Esophagus (tissue), 2 donors: ENCODE measurements around the gene ADORA1. TPM values are rescaled to one million over a fixed set of nuclear protein-coding genes. Genes with fewer than 3 reads are reported as not detected.

Source experiments
- H3K27ac ChIP-seq, 2 donors: one replicate each; pipeline ENCODE4 v1.5.1; 2013; ENCODE audit warnings: low read depth in 2 of 2, mild to moderate bottlenecking in 2 of 2, inconsistent platforms in 1 of 2, low read length in 1 of 2, moderate library complexity in 1 of 2
- H3K27me3 ChIP-seq, 2 donors: one replicate each; pipeline ENCODE4 v1.6.1; 2013; ENCODE audit warnings: low read length in 2 of 2, control low read depth in 1 of 2, mild to moderate bottlenecking in 1 of 2; ENCODE audit not compliant: insufficient read depth in 2 of 2, control insufficient read depth in 1 of 2
- H3K36me3 ChIP-seq, 2 donors: one replicate each; pipeline ENCODE4 v1.6.1; 2013; ENCODE audit warnings: low read length in 1 of 2; ENCODE audit not compliant: control insufficient read depth in 2 of 2, insufficient read depth in 2 of 2
- H3K4me1 ChIP-seq, 2 donors: one replicate each; pipeline ENCODE4 v1.6.1; 2013; ENCODE audit warnings: low read length in 1 of 2; ENCODE audit not compliant: control insufficient read depth in 2 of 2, insufficient read depth in 2 of 2
- H3K4me3 ChIP-seq, 2 donors: one replicate each; pipeline ENCODE4 v1.5.1; 2013; ENCODE audit warnings: low read length in 2 of 2, mild to moderate bottlenecking in 2 of 2, low read depth in 1 of 2, moderate library complexity in 1 of 2
- H3K9me3 ChIP-seq, 2 donors: one replicate each; pipeline ENCODE4 v1.6.1; 2013; ENCODE audit warnings: mild to moderate bottlenecking in 2 of 2, low read depth in 1 of 2, low read length in 1 of 2, moderate library complexity in 1 of 2; ENCODE audit not compliant: control insufficient read depth in 2 of 2, insufficient read depth in 1 of 2
- WGBS, 2 donors: extraction: QIAGEN DNeasy Blood & Tissue Kit; methylation state at CpG; one replicate each; pipeline ENCODE4 v1.1.7; 2013; 5-methylcytosine and 5-hydroxymethylcytosine counted together
- polyA plus RNA-seq, 2 donors: library from polyadenylated mRNA; stranded (reverse); fragments of 200-250 nt; gene quantifications; one replicate each; pipeline ENCODE4 v1.2.3, GENCODE V29; 2013
- donor health status: healthy with polysubstance abuse.
- donor health status: Bipolar disorder and iron deficiency.

ADORA1 gene
- polyA plus RNA-seq, 2 donors = 0.22 to 0.26 TPM

DNA sequence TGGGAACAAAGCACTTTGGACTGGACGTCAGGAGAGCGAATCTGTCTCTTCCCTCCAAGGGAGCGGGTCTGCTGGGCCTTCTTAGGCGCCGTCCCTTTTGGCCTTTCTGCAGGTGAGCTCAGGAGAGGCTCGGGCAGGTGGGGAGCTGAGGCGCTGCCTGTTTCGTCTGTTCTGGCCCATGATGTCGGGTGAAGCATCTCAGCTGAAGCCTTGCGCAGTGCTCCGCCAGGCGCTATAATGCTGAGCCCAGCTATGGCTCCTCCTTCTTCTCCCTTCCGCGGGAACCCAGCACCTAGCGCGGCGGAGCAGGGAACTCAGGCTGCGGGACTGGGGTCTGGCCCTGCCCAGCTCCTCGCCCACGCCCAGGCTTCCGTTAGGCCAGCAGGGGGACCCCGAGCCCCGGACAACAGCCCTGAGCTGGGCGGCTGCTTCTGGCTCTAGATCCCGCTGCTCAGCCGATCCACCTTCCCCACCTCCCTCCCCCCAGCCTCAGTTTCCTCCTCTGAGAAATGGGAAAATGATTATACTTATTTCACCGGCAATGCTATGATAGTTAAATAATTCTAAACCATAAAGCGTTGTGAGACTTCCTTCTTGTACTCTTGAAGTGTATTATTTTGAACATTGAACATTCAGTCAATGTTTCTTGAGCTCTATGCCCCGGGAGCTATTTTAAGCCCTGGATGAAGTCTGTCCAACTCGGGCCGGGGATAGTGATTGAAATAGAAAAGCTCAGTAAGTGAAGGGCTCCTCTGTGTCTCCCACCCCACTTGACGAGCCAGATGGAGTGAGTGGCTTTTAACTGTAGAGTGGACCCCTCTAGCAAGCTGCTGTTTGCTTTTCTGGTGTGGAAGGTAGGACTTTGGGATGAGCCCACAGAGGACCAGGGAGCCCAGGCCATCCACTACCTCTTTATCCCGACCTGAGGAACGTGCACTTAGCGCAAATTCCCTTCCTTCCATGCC lies 9.6 kb upstream of the ADORA1 start:
- WGBS, 2 donors = 24 to 27% methylated on average over 34 to 35 of the region's 35 CpGs
- H3K9me3 ChIP-seq = no peaks in the 10 kb centered on the region
- no peaks in the 10 kb centered on the region for H3K27me3 ChIP-seq
- H3K4me1 ChIP-seq = peaks cover 0 to 3% of the 10 kb centered on the region in 2 donors
- H3K36me3 ChIP-seq = no peaks in the 10 kb centered on the region
- no peak overlapping the region for H3K27ac ChIP-seq
- H3K4me3 ChIP-seq = no peak overlapping the region

DNA sequence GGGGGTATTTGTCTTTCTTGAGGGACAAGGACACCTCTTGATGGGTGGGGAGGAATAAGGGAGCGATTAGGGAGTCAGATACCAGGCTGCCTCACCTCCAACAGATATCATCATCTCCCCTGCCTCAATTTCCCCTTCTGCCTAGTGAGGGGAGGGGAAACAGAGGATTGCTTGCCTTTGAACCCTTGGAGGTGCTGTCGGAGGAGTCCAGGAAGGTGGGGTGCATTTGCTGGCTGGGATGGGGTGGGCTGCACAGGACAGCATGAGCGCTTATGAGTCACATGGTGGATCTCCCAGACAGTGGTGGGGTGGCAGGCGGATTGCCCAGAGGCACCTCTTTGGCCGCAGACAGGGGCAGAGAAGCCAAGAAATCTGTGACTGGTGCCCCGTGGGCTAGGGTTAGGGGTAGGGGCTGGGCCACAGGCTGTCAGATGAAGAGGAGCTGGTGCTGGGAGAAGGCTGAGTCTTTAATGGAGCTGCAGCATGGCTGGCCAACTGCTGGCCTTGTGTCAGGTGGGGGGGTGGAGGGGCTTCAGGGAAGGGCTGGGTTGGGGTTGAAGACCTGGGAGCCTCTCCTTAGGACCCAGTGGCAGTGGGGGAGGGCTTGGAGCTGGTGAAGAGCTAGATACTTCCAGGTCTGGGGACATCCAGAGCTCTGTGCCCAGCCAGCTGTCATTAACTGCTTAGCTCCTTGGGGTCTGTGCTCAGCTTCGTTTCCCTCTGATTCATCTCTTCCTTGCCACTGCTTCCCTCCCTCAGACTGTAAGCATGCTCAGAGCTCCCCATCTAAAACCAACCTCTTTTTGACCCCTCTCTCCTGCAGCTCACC lies 7.0 kb upstream of the ADORA1 start:
- Histone ChIP-seq H3K4me3 (no peak overlapping the region), H3K27me3 (no peaks in the 10 kb centered on the region), H3K9me3 (no peaks in the 10 kb centered on the region), H3K27ac (no peak overlapping the region), H3K36me3 (no peaks in the 10 kb centered on the region), H3K4me1 (peaks cover 0 to 3% of the 10 kb centered on the region in 2 donors)
- WGBS, 2 donors = 73 to 74% methylated on average over 7 of the region's 7 CpGs

DNA sequence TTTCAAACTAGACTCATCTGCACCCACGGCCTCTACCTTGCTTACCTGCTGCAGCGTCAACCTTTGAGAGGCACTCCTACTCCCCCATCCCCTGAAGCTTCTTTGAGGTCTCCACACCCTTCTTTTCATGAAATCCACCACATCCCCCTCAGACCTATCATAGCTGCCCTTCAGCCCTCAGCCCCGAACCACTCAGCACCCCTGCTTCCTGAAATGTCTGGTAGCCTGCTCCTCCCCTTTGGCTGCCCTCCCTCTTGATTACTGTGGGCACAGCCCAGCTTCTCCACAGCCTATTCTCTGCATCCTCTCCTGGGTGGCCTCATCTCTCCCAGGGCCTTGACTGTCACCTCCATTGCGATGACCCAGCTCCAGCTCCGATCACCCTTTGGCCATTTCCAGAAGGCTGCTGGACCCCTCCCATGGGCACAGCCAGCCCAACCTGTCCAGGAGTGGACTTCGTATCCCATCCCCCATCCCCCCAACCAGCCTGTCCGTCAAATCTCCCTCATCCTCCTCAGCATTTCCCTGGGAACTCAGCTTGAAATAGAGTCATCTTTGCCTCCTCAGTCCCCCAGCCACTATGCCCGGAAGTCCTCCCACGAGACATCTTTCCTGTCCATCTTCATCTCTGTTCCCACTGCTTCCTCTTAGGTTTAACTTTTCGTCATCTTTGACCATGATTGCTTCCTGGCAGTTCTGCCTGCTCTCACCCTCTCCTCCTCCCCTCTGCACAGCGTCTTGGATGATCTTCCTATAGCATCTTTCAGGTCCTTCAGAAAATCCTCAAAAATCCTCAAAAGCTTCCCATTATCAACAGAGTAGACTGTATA lies 6.1 kb upstream of the ADORA1 start:
- Histone ChIP-seq H3K36me3 (no peaks in the 10 kb centered on the region), H3K27me3 (no peaks in the 10 kb centered on the region), H3K9me3 (no peaks in the 10 kb centered on the region), H3K4me1 (peaks cover 0 to 3% of the 10 kb centered on the region in 2 donors), H3K27ac (no peak overlapping the region), H3K4me3 (no peak overlapping the region)
- WGBS, 2 donors = 61 to 63% methylated on average over 11 of the region's 11 CpGs

DNA sequence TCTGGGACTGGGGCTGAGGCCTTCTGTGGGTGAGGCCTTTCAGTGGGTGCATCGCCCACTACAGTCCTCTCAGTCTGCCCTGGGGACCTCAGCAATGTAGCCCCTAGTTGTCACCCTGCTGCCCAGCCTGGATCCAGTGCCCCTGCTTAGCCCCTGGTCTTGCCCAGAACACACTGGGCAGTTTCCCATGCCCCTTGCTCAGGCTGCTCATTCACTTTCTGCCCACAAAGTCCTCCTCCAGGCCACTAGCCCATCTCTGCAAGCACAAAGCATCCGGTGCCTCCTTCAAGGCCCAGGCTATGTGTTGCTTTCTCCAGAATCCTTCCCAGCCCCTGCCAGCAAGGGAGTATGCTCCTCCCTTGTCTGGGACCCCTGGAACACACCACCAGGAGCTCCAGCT lies 5.4 kb upstream of the ADORA1 start:
- WGBS, 2 donors = 92 to 93% methylated on average over 2 of the region's 2 CpGs
- Histone ChIP-seq H3K9me3 (no peaks in the 10 kb centered on the region), H3K27me3 (no peaks in the 10 kb centered on the region), H3K4me1 (peaks cover 0 to 3% of the 10 kb centered on the region in 2 donors), H3K36me3 (no peaks in the 10 kb centered on the region), H3K27ac (no peak overlapping the region), H3K4me3 (no peak overlapping the region)

DNA sequence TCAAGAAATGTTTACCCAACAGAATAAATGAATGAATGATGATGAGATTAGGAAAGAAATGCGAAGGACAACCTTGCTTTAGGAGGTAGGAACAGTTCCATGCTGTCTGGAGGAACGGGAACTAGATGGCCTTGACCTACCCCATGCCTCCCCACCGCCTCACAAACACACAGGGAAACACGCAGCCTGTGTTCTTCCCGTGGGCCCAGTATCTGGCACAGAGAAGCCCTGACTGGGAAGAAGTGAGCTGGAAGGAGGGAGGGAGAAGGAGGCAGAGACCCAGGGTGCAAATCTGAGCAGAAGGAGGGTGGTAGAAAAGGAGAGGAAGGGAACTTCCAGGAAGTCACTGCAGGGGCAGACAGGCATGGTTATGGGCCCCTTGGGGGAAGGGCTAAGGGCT lies 3.5 kb upstream of the ADORA1 start:
- Histone ChIP-seq H3K36me3 (no peaks in the 10 kb centered on the region), H3K9me3 (no peaks in the 10 kb centered on the region), H3K4me3 (no peak overlapping the region), H3K4me1 (peaks cover 4% of the 10 kb centered on the region in 2 donors), H3K27me3 (no peaks in the 10 kb centered on the region), H3K27ac (no peak overlapping the region)
- WGBS, 2 donors = 54 to 65% methylated on average over 5 of the region's 5 CpGs

DNA sequence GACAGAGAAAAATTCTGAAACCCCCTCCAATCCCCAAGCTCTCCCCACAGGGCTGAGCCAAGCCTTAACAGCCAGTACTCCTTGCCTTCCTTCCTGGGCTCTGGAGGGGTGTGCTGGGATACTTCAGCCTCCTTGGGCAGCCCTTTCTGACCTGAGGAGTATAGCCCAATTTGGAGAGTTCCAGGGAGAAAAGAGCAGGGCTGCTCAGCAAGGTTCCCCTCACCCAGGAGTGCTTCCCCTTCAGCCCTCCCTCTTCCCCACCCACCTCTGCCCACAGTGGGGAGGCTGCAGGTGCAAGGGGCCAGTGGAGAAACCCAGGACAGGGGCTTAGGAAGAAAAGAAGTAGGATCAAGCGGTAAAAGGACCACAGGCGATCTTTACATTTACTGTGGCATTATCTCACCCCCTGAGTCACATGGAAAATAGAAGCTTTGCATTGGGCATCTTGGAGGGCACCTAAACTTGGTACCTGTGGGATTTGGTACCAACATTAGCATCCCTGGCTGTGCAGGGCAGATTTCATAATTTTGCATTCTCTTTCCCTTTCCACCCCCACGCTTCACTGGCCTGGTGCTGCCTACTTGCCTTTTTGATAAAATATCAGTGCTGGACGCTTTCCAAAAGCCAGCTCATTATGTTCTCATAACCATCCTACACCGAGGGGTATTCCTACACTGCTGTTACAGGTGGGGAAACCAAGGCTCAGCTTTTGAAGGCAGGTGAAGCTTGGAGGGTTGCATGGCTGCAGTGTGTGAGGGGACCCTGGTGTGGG lies 2.8 kb upstream of the ADORA1 start:
- peaks cover 4 to 7% of the 10 kb centered on the region in 2 donors for H3K4me1 ChIP-seq
- H3K27ac ChIP-seq = no peak overlapping the region
- no peaks in the 10 kb centered on the region for H3K27me3 ChIP-seq
- no peaks in the 10 kb centered on the region for H3K9me3 ChIP-seq
- no peaks in the 10 kb centered on the region for H3K36me3 ChIP-seq
- 54 to 56% methylated on average over 5 of the region's 5 CpGs for WGBS, 2 donors
- H3K4me3 ChIP-seq = no peak overlapping the region

DNA sequence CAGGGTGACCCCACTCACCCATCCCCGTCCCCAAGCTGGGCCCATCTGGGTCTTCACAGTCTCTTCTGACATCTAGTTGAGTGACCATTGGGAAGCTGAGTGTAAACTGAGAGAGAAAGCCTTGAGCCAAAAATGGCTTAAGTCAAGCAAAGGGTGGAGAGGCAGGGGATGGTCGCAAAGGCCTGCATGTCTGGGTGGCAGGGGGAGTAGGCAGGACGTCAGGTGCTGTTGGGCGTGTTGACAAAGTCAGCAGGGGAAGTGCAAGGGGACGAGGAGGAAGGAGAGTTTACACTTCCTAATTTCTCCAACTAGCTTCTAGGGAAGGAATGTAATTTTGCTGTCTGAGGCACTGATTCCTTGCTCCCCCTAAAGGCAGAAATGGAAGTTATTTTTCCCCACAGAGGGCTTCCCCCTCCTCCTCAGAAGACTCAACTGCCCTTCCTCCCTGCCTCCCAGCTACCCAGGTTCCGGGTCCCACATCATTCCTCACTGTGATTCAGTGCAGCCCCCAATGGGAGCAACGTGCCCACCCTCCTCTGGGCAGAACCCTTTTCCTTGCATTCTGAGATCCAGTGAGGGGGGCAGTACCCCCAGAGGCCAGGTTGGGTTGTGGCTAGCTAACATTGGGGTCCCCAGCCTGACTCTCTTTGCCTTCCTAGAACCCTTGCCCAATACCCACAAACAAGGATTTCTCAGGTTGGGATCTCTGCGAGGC lies 1.2 kb upstream of the ADORA1 start:
- H3K4me3 ChIP-seq = no peak overlapping the region
- H3K4me1 ChIP-seq = peaks cover 4 to 9% of the 10 kb centered on the region in 2 donors
- no peak overlapping the region for H3K27ac ChIP-seq
- H3K27me3 ChIP-seq = no peaks in the 10 kb centered on the region
- no peaks in the 10 kb centered on the region for H3K9me3 ChIP-seq
- WGBS, 2 donors = 30 to 38% methylated on average over 8 of the region's 8 CpGs
- no peaks in the 10 kb centered on the region for H3K36me3 ChIP-seq

DNA sequence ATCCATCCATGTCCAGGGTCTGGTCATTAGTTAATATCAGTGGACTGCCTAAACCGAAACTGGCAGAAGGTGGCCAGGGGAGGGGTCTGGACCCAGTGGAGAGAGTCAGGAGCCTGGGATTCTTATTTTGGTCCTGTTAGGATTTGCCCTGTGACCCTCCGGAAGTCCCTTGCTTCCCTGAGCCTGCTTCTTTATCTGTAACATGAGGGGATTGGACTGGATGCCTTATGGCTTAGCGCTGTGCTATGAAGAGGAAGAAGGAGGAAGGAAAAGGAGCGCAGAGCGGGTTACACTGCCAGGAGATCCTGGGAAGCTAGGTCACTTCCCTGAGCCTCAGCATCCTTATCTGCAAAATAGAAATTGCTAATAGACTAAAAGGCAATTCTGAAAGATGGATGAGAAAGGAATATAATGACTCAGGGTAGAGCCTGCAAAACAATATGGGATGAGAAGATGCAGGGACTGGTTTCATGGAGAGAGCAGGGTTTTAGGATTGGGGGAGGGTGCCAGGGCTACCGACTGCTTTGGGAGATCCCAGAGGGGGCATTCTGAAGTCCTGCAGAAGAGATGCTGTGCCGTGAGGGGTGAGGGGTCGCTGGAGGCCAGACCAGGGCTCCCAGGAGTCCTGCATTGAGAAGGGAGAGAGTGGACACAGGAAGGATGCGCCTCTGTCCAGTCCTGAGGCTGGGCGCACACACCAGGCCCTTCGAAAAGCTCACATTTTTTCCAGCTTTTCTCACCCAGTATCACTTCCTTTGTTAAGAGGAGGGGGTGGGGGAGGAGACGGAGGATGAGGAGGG lies 460 bp upstream of the ADORA1 start:
- no peaks in the 10 kb centered on the region for H3K9me3 ChIP-seq
- H3K27ac ChIP-seq = no peak overlapping the region
- H3K4me1 ChIP-seq = peaks cover 4 to 9% of the 10 kb centered on the region in 2 donors
- no peaks in the 10 kb centered on the region for H3K36me3 ChIP-seq
- peak overlapping the region in 1 of 2 donors; percentile 35 for H3K4me3 ChIP-seq
- WGBS, 2 donors = 26 to 28% methylated on average over 12 of the region's 12 CpGs
- H3K27me3 ChIP-seq = no peaks in the 10 kb centered on the region
